Hippocampal formation (tissue), 2 donors: ENCODE data around the gene STX12.
A peak's percentile ranks its signal among the peaks of the same experiment; 100 is the strongest.
"Not testable (repeated sequence)": the region's sequence is repeated elsewhere in the genome, so short reads cannot be mapped to it uniquely, and the experiment has no call there.

Experiments used
- DNase-seq, 2 donors: peaks; one replicate each; lab custom pipeline; 2025; lab: John Stamatoyannopoulos, UW

STX12 gene

GRCh38 chr1:27775336-27775735 lies 2.3 kb downstream of the STX12 start:
- not testable (repeated sequence) for DNase-seq

GRCh38 chr1:27776276-27776675 lies 3.3 kb downstream of the STX12 start:
- not testable (repeated sequence) for DNase-seq

- DNase-seq, result no peak
Measured at GRCh38 chr1:27778056-27778455, 5.0 kb downstream of the STX12 start.

- DNase-seq, result no peak
Measured at GRCh38 chr1:27779122-27779521, 6.1 kb downstream of the STX12 start.

GRCh38 chr1:27782950-27783349 lies 9.9 kb downstream of the STX12 start:
- DNase-seq, result no peak

GRCh38 chr1:27784700-27785099 lies 11.7 kb downstream of the STX12 start:
- no peak for DNase-seq

- no peak for DNase-seq
Measured at GRCh38 chr1:27785781-27786455, 12.9 kb downstream of the STX12 start.

- no peak for DNase-seq
Measured at GRCh38 chr1:27787895-27788294, 14.9 kb downstream of the STX12 start.

- DNase-seq, result no peak
Measured at GRCh38 chr1:27789540-27790041, 16.6 kb downstream of the STX12 start.

- not testable (repeated sequence) for DNase-seq
Measured at GRCh38 chr1:27790270-27790669, 17.3 kb downstream of the STX12 start.

GRCh38 chr1:27795601-27796000 lies 22.6 kb downstream of the STX12 start:
- DNase-seq, result no peak

- no peak for DNase-seq
Measured at GRCh38 chr1:27804791-27805190, 31.8 kb downstream of the STX12 start.

GRCh38 chr1:27806758-27807157 lies 33.7 kb downstream of the STX12 start:
- DNase-seq, result no peak

- no peak for DNase-seq
Measured at GRCh38 chr1:27807385-27807784, 34.4 kb downstream of the STX12 start.

- not testable (repeated sequence) for DNase-seq
Measured at GRCh38 chr1:27808131-27808530, 35.1 kb downstream of the STX12 start.

- DNase-seq, result peak in 1 of 2 donors; percentile 5
Measured at GRCh38 chr1:27809883-27810282, 36.9 kb downstream of the STX12 start.

- no peak for DNase-seq
Measured at GRCh38 chr1:27811741-27812500, 38.9 kb downstream of the STX12 start.

- no peak for DNase-seq
Measured at GRCh38 chr1:27816921-27817630, 44.1 kb downstream of the STX12 start.

- DNase-seq, result no peak
Measured at GRCh38 chr1:27821761-27822315, 48.8 kb downstream of the STX12 start.

- no peak for DNase-seq
Measured at GRCh38 chr1:27823784-27824183, 50.8 kb downstream of the STX12 start.

- DNase-seq, result no peak
Measured at GRCh38 chr1:27824411-27824810, 51.4 kb downstream of the STX12 start.

- DNase-seq, result not testable (repeated sequence)
Measured at GRCh38 chr1:27829339-27829960, 56.4 kb downstream of the STX12 start.
